Stimulated activated CD8-positive, alpha-beta memory T cell treated with anti-CD3 and anti-CD28 coated beads, Interleukin-12 subunit alpha, Interleukin-12 subunit beta, amount 100 ng/mL, for 24 hours (primary cell): Measurements from ENCODE around the gene PPP6C.
"Not testable (repeated sequence)": the region's sequence is repeated elsewhere in the genome, so short reads cannot be mapped to it uniquely, and the experiment has no call there.

Source experiments
- DNase-seq: peaks from one replicate; pipeline ENCODE4 v3.0.0-alpha.2; 2020; ENCODE audit errors: extremely low read depth

Gene PPP6C

GRCh38 chr9:125189361-125190289, at the start of gene PPP6C:
Gene PPP6C, minus strand, starts transcription at chr9:125189803. Its CDS starts 85 bp downstream, at chr9:125189718.
- DNase-seq: peak; percentile 94

- DNase-seq: no peak
Observed at GRCh38 chr9:125238915-125239446, 49.4 kb upstream of the PPP6C start.

GRCh38 chr9:125238127-125238914, 48.7 kb upstream of the PPP6C start:
- DNase-seq: no peak

GRCh38 chr9:125236520-125237159, 47.0 kb upstream of the PPP6C start:
- not testable (repeated sequence) for DNase-seq

- DNase-seq: no peak
Observed at GRCh38 chr9:125235804-125236519, 46.4 kb upstream of the PPP6C start.

- not testable (repeated sequence) for DNase-seq
Observed at GRCh38 chr9:125234099-125234498, 44.5 kb upstream of the PPP6C start.

GRCh38 chr9:125233678-125234077, 44.1 kb upstream of the PPP6C start:
- DNase-seq: no peak

- no peak for DNase-seq
Observed at GRCh38 chr9:125227761-125228160, 38.2 kb upstream of the PPP6C start.

GRCh38 chr9:125224858-125225257, 35.3 kb upstream of the PPP6C start:
- not testable (repeated sequence) for DNase-seq

GRCh38 chr9:125218621-125219020, 29.0 kb upstream of the PPP6C start:
- no peak for DNase-seq

GRCh38 chr9:125214186-125214585, 24.6 kb upstream of the PPP6C start:
- DNase-seq: no peak

GRCh38 chr9:125204477-125204876, 14.9 kb upstream of the PPP6C start:
- DNase-seq: no peak

GRCh38 chr9:125202846-125203618, 13.4 kb upstream of the PPP6C start:
- DNase-seq: no peak

GRCh38 chr9:125200216-125201047, 10.8 kb upstream of the PPP6C start, which contains the start of gene RABEPK:
Gene RABEPK, plus strand, starts transcription at chr9:125200542. Its CDS starts 2,472 bp downstream, at chr9:125203014.
- DNase-seq: peak; percentile 75

GRCh38 chr9:125195591-125195990, 6.0 kb upstream of the PPP6C start:
- not testable (repeated sequence) for DNase-seq

- DNase-seq: not testable (repeated sequence)
Observed at GRCh38 chr9:125194466-125194865, 4.9 kb upstream of the PPP6C start.

- DNase-seq: no peak
Observed at GRCh38 chr9:125190361-125190801, 778 bp upstream of the PPP6C start.

- DNase-seq: no peak
Observed at GRCh38 chr9:125189011-125189360, 617 bp downstream of the PPP6C start.

GRCh38 chr9:125183561-125183960, 6.0 kb downstream of the PPP6C start:
- DNase-seq: no peak
